Measurements from ENCODE around the gene MYORG. TPM values are rescaled to one million over a fixed set of nuclear protein-coding genes. Genes with fewer than 3 reads are reported as not detected.
A peak's percentile ranks its signal among the peaks of the same experiment; 100 is the strongest.

The MYORG gene
- total RNA-seq, 1 experiment from 2014 or later: 11.5 TPM

- intact Hi-C loops (cut with micrococcal nuclease; ENCODE audit: unreplicated experiment): no loop called here
- Mint-ChIP-seq H3K27me3 (ENCODE audit: unreplicated experiment) (peaks cover 47% of the 10 kb centered on the region), H3K4me1 (ENCODE audit: low read depth, unreplicated experiment) (peaks cover 20% of the 10 kb centered on the region), H3K27ac (ENCODE audit: unreplicated experiment) (no peak overlapping the region), H3K4me3 (ENCODE audit: low read depth, unreplicated experiment) (peak overlapping the region; percentile 56), H3K9me3 (ENCODE audit: low read depth, unreplicated experiment) (no peaks in the 10 kb centered on the region), H3K36me3 (ENCODE audit: insufficient read depth, unreplicated experiment) (peaks cover 25% of the 10 kb centered on the region)
- CTCF ChIA-PET: interaction anchor here (0.6 to 0.9 kb wide), 2 partner anchors 54 to 257 kb away, joined by 3 read pairs; partner anchors contain the start of gene SIGMAR1
- no TSS peak for BruUV-seq (replicated peaks)
- peak; percentile 53 for DNase-seq
- no peak for TF ChIP-seq CTCF (IDR thresholded peaks at IDR 0.05; ENCODE audit: unreplicated experiment)
These were observed 4.0 kb upstream of the MYORG start for GRCh38 chr9:34380511-34381315.

GRCh38 chr9:34380034-34380510, 3.4 kb upstream of the MYORG start:
- H3K27ac Mint-ChIP-seq (ENCODE audit: unreplicated experiment): no peak overlapping the region
- DNase-seq: no peak
- CTCF ChIA-PET: interaction anchor here (0.6 to 0.9 kb wide), 2 partner anchors 53 to 257 kb away, joined by 3 read pairs; partner anchors contain the start of gene SIGMAR1
- peaks cover 47% of the 10 kb centered on the region for H3K27me3 Mint-ChIP-seq (ENCODE audit: unreplicated experiment)
- intact Hi-C loops (cut with micrococcal nuclease; ENCODE audit: unreplicated experiment): no loop called here
- no TSS peak for BruUV-seq (replicated peaks)
- peaks cover 26% of the 10 kb centered on the region for H3K4me1 Mint-ChIP-seq (ENCODE audit: low read depth, unreplicated experiment)
- H3K36me3 Mint-ChIP-seq (ENCODE audit: insufficient read depth, unreplicated experiment): peaks cover 25% of the 10 kb centered on the region
- no peak for TF ChIP-seq CTCF (IDR thresholded peaks at IDR 0.05; ENCODE audit: unreplicated experiment)
- H3K9me3 Mint-ChIP-seq (ENCODE audit: low read depth, unreplicated experiment): no peaks in the 10 kb centered on the region
- peak overlapping the region; percentile 56 for H3K4me3 Mint-ChIP-seq (ENCODE audit: low read depth, unreplicated experiment)

GRCh38 chr9:34379334-34380033, 2.8 kb upstream of the MYORG start:
- no peak overlapping the region for H3K27ac Mint-ChIP-seq (ENCODE audit: unreplicated experiment)
- CTCF ChIA-PET: interaction anchor here (0.9 to 1.0 kb wide), 3 partner anchors 24 to 224 kb away, joined by 3 to 5 read pairs (median 4); no protein-coding TSS in a partner anchor
- peaks cover 44% of the 10 kb centered on the region for H3K27me3 Mint-ChIP-seq (ENCODE audit: unreplicated experiment)
- BruUV-seq (replicated peaks): no TSS peak
- H3K4me3 Mint-ChIP-seq (ENCODE audit: low read depth, unreplicated experiment): peak overlapping the region; percentile 56
- H3K4me1 Mint-ChIP-seq (ENCODE audit: low read depth, unreplicated experiment): peaks cover 32% of the 10 kb centered on the region
- peak; percentile 89 for TF ChIP-seq CTCF (IDR thresholded peaks at IDR 0.05; ENCODE audit: unreplicated experiment)
- H3K36me3 Mint-ChIP-seq (ENCODE audit: insufficient read depth, unreplicated experiment): peaks cover 25% of the 10 kb centered on the region
- H3K9me3 Mint-ChIP-seq (ENCODE audit: low read depth, unreplicated experiment): no peaks in the 10 kb centered on the region
- peak; percentile 85 for DNase-seq
- intact Hi-C loops (cut with micrococcal nuclease; ENCODE audit: unreplicated experiment): loop anchor here (2.0 kb wide), 1 partner anchor 47 kb away; no protein-coding TSS in a partner anchor

- DNase-seq: no peak
- TF ChIP-seq CTCF (IDR thresholded peaks at IDR 0.05; ENCODE audit: unreplicated experiment): no peak
- H3K4me3 Mint-ChIP-seq (ENCODE audit: low read depth, unreplicated experiment): no peak overlapping the region
- no TSS peak for BruUV-seq (replicated peaks)
- no peak overlapping the region for H3K27ac Mint-ChIP-seq (ENCODE audit: unreplicated experiment)
- peaks cover 35% of the 10 kb centered on the region for H3K27me3 Mint-ChIP-seq (ENCODE audit: unreplicated experiment)
- H3K9me3 Mint-ChIP-seq (ENCODE audit: low read depth, unreplicated experiment): no peaks in the 10 kb centered on the region
- H3K4me1 Mint-ChIP-seq (ENCODE audit: low read depth, unreplicated experiment): peaks cover 38% of the 10 kb centered on the region
- CTCF ChIA-PET: interaction anchor here (1.0 kb wide), 2 partner anchors 25 to 46 kb away, joined by 4 to 5 read pairs; no protein-coding TSS in a partner anchor
- H3K36me3 Mint-ChIP-seq (ENCODE audit: insufficient read depth, unreplicated experiment): peaks cover 25% of the 10 kb centered on the region
- intact Hi-C loops (cut with micrococcal nuclease; ENCODE audit: unreplicated experiment): loop anchor here (2.0 kb wide), 1 partner anchor 46 kb away; no protein-coding TSS in a partner anchor
These were observed 1.8 kb upstream of the MYORG start for GRCh38 chr9:34378376-34379060.

Measured in Calu3 (cell line).